ENCODE data around the gene CKAP5.

The CKAP5 gene

GRCh38 chr11:46728659-46729040, 117.4 kb downstream of the CKAP5 start:
- H3K4me2 ChIP-seq (ENCODE audit: low read length): no peak overlapping the region
- H3K9me2 ChIP-seq (replicated peaks; ENCODE audit: control insufficient read depth, low read length): no peaks in the 10 kb centered on the region
- no peaks in the 10 kb centered on the region for H4K20me1 ChIP-seq (ENCODE audit: control insufficient read depth, insufficient read depth, low read depth, low read length)
- H3K4me3 ChIP-seq (ENCODE audit: low read length): no peak overlapping the region
- no peaks in the 10 kb centered on the region for H3K9me3 ChIP-seq (ENCODE audit: control insufficient read depth, insufficient read depth, low read length)
- no peaks in the 10 kb centered on the region for H3F3A ChIP-seq (ENCODE audit: control insufficient read depth, insufficient read depth)
- TF ChIP-seq EZH2phosphoT487 (IDR thresholded peaks at IDR 0.05; ENCODE audit: borderline replicate concordance, low read length): no peak
- TF ChIP-seq CTCF (IDR thresholded peaks at IDR 0.05; ENCODE audit: low read depth, low read length, poor library complexity, severe bottlenecking): no peak
- no peaks in the 10 kb centered on the region for H3K4me1 ChIP-seq (ENCODE audit: control insufficient read depth, low read length)
- no peaks in the 10 kb centered on the region for H3K79me2 ChIP-seq (ENCODE audit: control insufficient read depth, low read length)
- no peaks in the 10 kb centered on the region for H3K27me3 ChIP-seq (ENCODE audit: control insufficient read depth, low read length)
- H3K36me3 ChIP-seq (ENCODE audit: control insufficient read depth, low read length): no peaks in the 10 kb centered on the region
- H3K27ac ChIP-seq (ENCODE audit: low read depth, low read length): no peak overlapping the region

GRCh38 chr11:46727952-46728658, 118.0 kb downstream of the CKAP5 start:
- Histone ChIP-seq H3K79me2 (ENCODE audit: control insufficient read depth, low read length) (no peaks in the 10 kb centered on the region), H3K27me3 (ENCODE audit: control insufficient read depth, low read length) (no peaks in the 10 kb centered on the region), H3K27ac (ENCODE audit: low read depth, low read length) (no peak overlapping the region), H3K9me3 (ENCODE audit: control insufficient read depth, insufficient read depth, low read length) (no peaks in the 10 kb centered on the region), H3K4me1 (ENCODE audit: control insufficient read depth, low read length) (no peaks in the 10 kb centered on the region), H4K20me1 (ENCODE audit: control insufficient read depth, insufficient read depth, low read depth, low read length) (no peaks in the 10 kb centered on the region), H3K4me2 (ENCODE audit: low read length) (no peak overlapping the region), H3K36me3 (ENCODE audit: control insufficient read depth, low read length) (no peaks in the 10 kb centered on the region), H3K4me3 (ENCODE audit: low read length) (no peak overlapping the region), H3F3A (ENCODE audit: control insufficient read depth, insufficient read depth) (no peaks in the 10 kb centered on the region), H3K9me2 (replicated peaks; ENCODE audit: control insufficient read depth, low read length) (no peaks in the 10 kb centered on the region)
- TF ChIP-seq EZH2phosphoT487 (IDR thresholded peaks at IDR 0.05; ENCODE audit: borderline replicate concordance, low read length): no peak
- no peak for TF ChIP-seq CTCF (IDR thresholded peaks at IDR 0.05; ENCODE audit: low read depth, low read length, poor library complexity, severe bottlenecking)

GRCh38 chr11:46726206-46726862, 119.7 kb downstream of the CKAP5 start:
- no peaks in the 10 kb centered on the region for H3K36me3 ChIP-seq (ENCODE audit: control insufficient read depth, low read length)
- no peaks in the 10 kb centered on the region for H3F3A ChIP-seq (ENCODE audit: control insufficient read depth, insufficient read depth)
- no peak overlapping the region for H3K27ac ChIP-seq (ENCODE audit: low read depth, low read length)
- TF ChIP-seq EZH2phosphoT487 (IDR thresholded peaks at IDR 0.05; ENCODE audit: borderline replicate concordance, low read length): no peak
- TF ChIP-seq CTCF (IDR thresholded peaks at IDR 0.05; ENCODE audit: low read depth, low read length, poor library complexity, severe bottlenecking): no peak
- no peaks in the 10 kb centered on the region for H3K27me3 ChIP-seq (ENCODE audit: control insufficient read depth, low read length)
- H3K79me2 ChIP-seq (ENCODE audit: control insufficient read depth, low read length): no peaks in the 10 kb centered on the region
- no peaks in the 10 kb centered on the region for H3K4me1 ChIP-seq (ENCODE audit: control insufficient read depth, low read length)
- H3K9me2 ChIP-seq (replicated peaks; ENCODE audit: control insufficient read depth, low read length): no peaks in the 10 kb centered on the region
- H3K4me2 ChIP-seq (ENCODE audit: low read length): no peak overlapping the region
- no peaks in the 10 kb centered on the region for H3K9me3 ChIP-seq (ENCODE audit: control insufficient read depth, insufficient read depth, low read length)
- H4K20me1 ChIP-seq (ENCODE audit: control insufficient read depth, insufficient read depth, low read depth, low read length): no peaks in the 10 kb centered on the region
- H3K4me3 ChIP-seq (ENCODE audit: low read length): no peak overlapping the region

All from DOHH2 (cell line).